Measurements from ENCODE around the gene TMEM178A.
"Not testable (repeated sequence)": the region's sequence is repeated elsewhere in the genome, so short reads cannot be mapped to it uniquely, and the experiment has no call there.

TMEM178A gene

GRCh38 chr2:39665811-39666490 lies at the start of gene TMEM178A:
Gene TMEM178A (plus strand): TSS chr2:39665917. CDS start chr2:39665975, 58 bp downstream.
- DNase-seq (ENCODE audit: low read depth in 2 of 2): no peak

GRCh38 chr2:39618236-39618635 lies 47.5 kb upstream of the TMEM178A start:
- DNase-seq (ENCODE audit: low read depth in 2 of 2): no peak

GRCh38 chr2:39618736-39619135 lies 47.0 kb upstream of the TMEM178A start:
- DNase-seq (ENCODE audit: low read depth in 2 of 2): no peak

GRCh38 chr2:39620067-39620466 lies 45.6 kb upstream of the TMEM178A start:
- no peak for DNase-seq (ENCODE audit: low read depth in 2 of 2)

GRCh38 chr2:39621596-39621995 lies 44.1 kb upstream of the TMEM178A start:
- DNase-seq (ENCODE audit: low read depth in 2 of 2): no peak

GRCh38 chr2:39622860-39623259 lies 42.9 kb upstream of the TMEM178A start:
- DNase-seq (ENCODE audit: low read depth in 2 of 2): no peak

GRCh38 chr2:39623917-39624316 lies 41.8 kb upstream of the TMEM178A start:
- DNase-seq (ENCODE audit: low read depth in 2 of 2): no peak

- no peak for DNase-seq (ENCODE audit: low read depth in 2 of 2)
Measured at GRCh38 chr2:39625193-39625926, 40.4 kb upstream of the TMEM178A start.

- no peak for DNase-seq (ENCODE audit: low read depth in 2 of 2)
Measured at GRCh38 chr2:39625927-39626270, 39.8 kb upstream of the TMEM178A start.

- not testable (repeated sequence) for DNase-seq (ENCODE audit: low read depth in 2 of 2)
Measured at GRCh38 chr2:39628346-39628745, 37.4 kb upstream of the TMEM178A start.

GRCh38 chr2:39629646-39630045 lies 36.1 kb upstream of the TMEM178A start:
- DNase-seq (ENCODE audit: low read depth in 2 of 2): no peak

- no peak for DNase-seq (ENCODE audit: low read depth in 2 of 2)
Measured at GRCh38 chr2:39631256-39631655, 34.5 kb upstream of the TMEM178A start.

GRCh38 chr2:39631718-39632117 lies 34.0 kb upstream of the TMEM178A start:
- DNase-seq (ENCODE audit: low read depth in 2 of 2): no peak

- no peak for DNase-seq (ENCODE audit: low read depth in 2 of 2)
Measured at GRCh38 chr2:39632876-39633275, 32.8 kb upstream of the TMEM178A start.

GRCh38 chr2:39636306-39636705 lies 29.4 kb upstream of the TMEM178A start:
- DNase-seq (ENCODE audit: low read depth in 2 of 2): no peak

GRCh38 chr2:39638581-39638980 lies 27.1 kb upstream of the TMEM178A start:
- no peak for DNase-seq (ENCODE audit: low read depth in 2 of 2)

- DNase-seq (ENCODE audit: low read depth in 2 of 2): no peak
Measured at GRCh38 chr2:39640107-39640506, 25.6 kb upstream of the TMEM178A start.

- no peak for DNase-seq (ENCODE audit: low read depth in 2 of 2)
Measured at GRCh38 chr2:39640681-39641080, 25.0 kb upstream of the TMEM178A start.

- no peak for DNase-seq (ENCODE audit: low read depth in 2 of 2)
Measured at GRCh38 chr2:39641635-39642034, 24.1 kb upstream of the TMEM178A start.

GRCh38 chr2:39642051-39642718 lies 23.5 kb upstream of the TMEM178A start:
- DNase-seq (ENCODE audit: low read depth in 2 of 2): no peak

GRCh38 chr2:39645826-39646225 lies 19.9 kb upstream of the TMEM178A start:
- no peak for DNase-seq (ENCODE audit: low read depth in 2 of 2)

GRCh38 chr2:39646267-39646666 lies 19.4 kb upstream of the TMEM178A start:
- no peak for DNase-seq (ENCODE audit: low read depth in 2 of 2)
